Gastrocnemius medialis (tissue), 4 donors: ENCODE results near the gene CAPRIN1. TPM values are rescaled to one million over a fixed set of nuclear protein-coding genes. Genes with fewer than 3 reads are reported as not detected.

Experiments
- ATAC-seq, 2 donors: fragments of 150-250 bp; one replicate each; pipeline ENCODE4 v1.9.1; 2016
- DNase-seq, 2 donors: peaks; one replicate each; pipeline ENCODE4 v3.0.0-alpha.2; 2019
- H3K27ac ChIP-seq, 4 donors: fragments of 200-600 bp; sonication (generic); 1 replicate in 1 of 4; 2 replicates in 3 of 4; pipeline ENCODE4 v1.5.1; 2016 to 2018; ENCODE audit warnings: mild to moderate bottlenecking in 2 of 4, moderate library complexity in 1 of 4
- H3K27me3 ChIP-seq, 3 donors: fragments of 200-600 bp; sonication (generic) in 2 of 3; 1 replicate in 1 of 3; 2 replicates in 2 of 3; pipeline versions ENCODE4 v1.5.1 to v1.6.0; 2016 to 2019; ENCODE audit warnings: mild to moderate bottlenecking in 1 of 3, moderate library complexity in 1 of 3
- H3K36me3 ChIP-seq, 2 donors: fragments of 200-600 bp; sonication (generic) in 1 of 2; one replicate each; pipeline ENCODE4 v1.5.1; 2017 to 2018
- H3K4me1 ChIP-seq, 2 donors: fragments of 200-600 bp; sonication (generic) in 1 of 2; one replicate each; pipeline ENCODE4 v1.5.1; 2016 to 2017; ENCODE audit warnings: mild to moderate bottlenecking in 2 of 2
- H3K4me3 ChIP-seq, 4 donors: fragments of 200-600 bp; sonication (generic) in 3 of 4; 1 replicate in 1 of 4; 2 replicates in 3 of 4; pipeline ENCODE4 v1.5.1; 2016 to 2019; ENCODE audit warnings: mild to moderate bottlenecking in 2 of 4
- H3K9me3 ChIP-seq, 3 donors: fragments of 200-600 bp; sonication (generic) in 2 of 3; 1 replicate in 1 of 3; 2 replicates in 2 of 3; pipeline ENCODE4 v1.5.1; 2016 to 2019
- CTCF ChIP-seq, 5 experiments: fragments of 450-650 bp in 3 of 5; fragments of 200-600 bp in 2 of 5; sonication (generic) in 2 of 5; IDR thresholded peaks in 4 of 5; conservative IDR thresholded peaks in 1 of 5; 1 replicate in 4 of 5; 2 replicates in 1 of 5; pipeline ENCODE4 v1.5.1; 2016 to 2019; ENCODE audit warnings: antibody characterized with exemption in 5 of 5, mild to moderate bottlenecking in 3 of 5, moderate library complexity in 3 of 5
- POLR2A ChIP-seq, 2 donors: fragments of 450-650 bp; IDR thresholded peaks; one replicate each; pipeline ENCODE4 v1.6.1; 2017; ENCODE audit warnings: antibody characterized with exemption in 2 of 2, mild to moderate bottlenecking in 2 of 2, moderate library complexity in 2 of 2
- in situ Hi-C, 4 donors: fragments of 200-750 bp; cut with MboI; loops; one replicate each; pipeline versions ENCODE4 v1.15.0 to v1.8.0; 2017; ENCODE audit warnings: low sequenced_read_pairs in 4 of 4
- intact Hi-C: fragments of 100-400 bp; cut with DNase I; formaldehyde crosslinking; loops from one replicate; pipeline ENCODE4 v1.15.1; 2023; ENCODE audit warnings: low total_unique reads
- total RNA-seq, 4 donors: library from RNA; depleted of rRNA; stranded (reverse); fragments of >200 nt; gene quantifications; one replicate each; pipeline versions ENCODE4 v1.1.0 to v1.2.3, GENCODE V29; 2016

The CAPRIN1 gene
- total RNA-seq, 4 donors from 2014 or later: 70.9 to 82.2 (median 79.4) TPM

DNA sequence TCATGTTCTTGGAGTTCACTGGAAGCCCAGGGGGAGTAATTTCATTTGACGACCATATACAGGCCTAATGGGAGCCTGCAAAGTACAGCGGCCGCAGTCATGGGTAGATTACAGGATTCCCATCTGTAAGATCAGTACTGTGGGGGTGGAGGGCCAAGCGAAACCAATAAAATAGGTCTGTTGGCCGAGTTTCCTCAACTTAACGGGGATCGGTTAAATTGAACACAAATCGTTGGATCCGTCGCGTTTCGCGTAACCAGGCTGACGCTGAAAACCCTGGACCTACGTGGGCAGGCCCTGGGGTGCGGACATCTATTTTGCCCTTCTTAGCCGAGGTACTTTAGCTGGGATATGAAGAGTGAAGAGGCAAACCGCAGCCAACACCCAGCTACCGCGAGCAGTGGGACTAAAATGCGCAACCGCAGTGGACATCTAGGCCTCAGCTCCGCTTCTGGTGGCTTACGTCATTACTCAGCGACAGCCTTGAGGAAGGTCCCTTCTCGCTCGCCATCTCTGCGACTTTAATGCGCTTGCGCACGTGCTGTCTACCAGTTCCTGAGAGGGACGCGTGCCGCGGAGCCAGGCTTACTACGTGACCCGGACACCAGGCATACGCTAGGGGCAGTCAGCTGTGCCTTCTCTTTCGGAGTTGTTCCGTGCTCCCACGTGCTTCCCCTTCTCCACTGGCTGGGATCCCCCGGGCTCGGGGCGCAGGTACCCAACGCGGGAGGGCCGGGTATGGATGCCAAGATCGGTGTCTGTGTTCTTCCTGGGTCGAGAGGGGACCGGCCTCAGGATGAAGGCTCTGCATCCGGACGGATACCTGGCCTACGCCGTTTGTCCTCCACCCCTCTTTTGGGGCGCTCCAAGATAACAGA lies 53.8 kb downstream of the CAPRIN1 start, which contains the start of gene NAT10:
Gene NAT10 (plus strand): TSS at position 551 of the 878 bp plus-strand sequence. CDS start 2,597 bp downstream, outside the sequence.
- Histone ChIP-seq H3K36me3 (peaks cover 0 to 34% of the 10 kb centered on the region in 2 donors), H3K9me3 (no peaks in the 10 kb centered on the region), H3K27me3 (no peaks in the 10 kb centered on the region), H3K4me1 (peaks cover 19 to 22% of the 10 kb centered on the region in 2 donors), H3K27ac (peak within 1 kb of the TSS; percentile 84 to 94 (median 90)), H3K4me3 (peak within 1 kb of the TSS; percentile 71 to 97 (median 82))
- peak; percentile 95 to 98 for ATAC-seq
- in situ Hi-C loops (loop anchor here in 2 of 4 donors (5.0 to 25.0 kb wide), 3 partner anchors 53 to 118 kb away; partner anchors contain the start of gene CAPRIN1 (in 1 of the 2)), intact Hi-C loops (loop anchor here (1.0 to 10.0 kb wide), 5 partner anchors 54 to 332 kb away; partner anchors contain the start of genes ABTB2, CAPRIN1, CAT and FBXO3)
- DNase-seq: peak; percentile 97 to 99
- TF ChIP-seq CTCF (IDR thresholded peaks at IDR 0.05 in 4 of 5, conservative IDR thresholded peaks at IDR 0.05 in 1 of 5): peak in 4 of 5 experiments; percentile 19 to 44 (median 28)
- TF ChIP-seq POLR2A (IDR thresholded peaks at IDR 0.05): peak; percentile 70 to 74

- DNase-seq: no peak
- Histone ChIP-seq H3K4me3 (peak overlapping the region; percentile 71 to 97 (median 82)), H3K4me1 (peaks cover 19 to 22% of the 10 kb centered on the region in 2 donors), H3K9me3 (no peaks in the 10 kb centered on the region), H3K27me3 (no peaks in the 10 kb centered on the region), H3K36me3 (peaks cover 0 to 35% of the 10 kb centered on the region in 2 donors), H3K27ac (peak overlapping the region; percentile 84 to 94 (median 90))
- TF ChIP-seq CTCF (IDR thresholded peaks at IDR 0.05 in 4 of 5, conservative IDR thresholded peaks at IDR 0.05 in 1 of 5) (no peak), POLR2A (IDR thresholded peaks at IDR 0.05) (no peak)
- peak; percentile 2 to 13 for ATAC-seq
- in situ Hi-C loops: loop anchor here in 2 of 4 donors (5.0 to 25.0 kb wide), 3 partner anchors 54 to 119 kb away; partner anchors contain the start of gene CAPRIN1 (in 1 of the 2)
- intact Hi-C loops: loop anchor here (1.0 to 10.0 kb wide), 5 partner anchors 55 to 331 kb away; partner anchors contain the start of genes ABTB2, CAPRIN1, CAT and FBXO3
Observed at GRCh38 chr11:34105957-34106504, 54.5 kb downstream of the CAPRIN1 start.

DNA sequence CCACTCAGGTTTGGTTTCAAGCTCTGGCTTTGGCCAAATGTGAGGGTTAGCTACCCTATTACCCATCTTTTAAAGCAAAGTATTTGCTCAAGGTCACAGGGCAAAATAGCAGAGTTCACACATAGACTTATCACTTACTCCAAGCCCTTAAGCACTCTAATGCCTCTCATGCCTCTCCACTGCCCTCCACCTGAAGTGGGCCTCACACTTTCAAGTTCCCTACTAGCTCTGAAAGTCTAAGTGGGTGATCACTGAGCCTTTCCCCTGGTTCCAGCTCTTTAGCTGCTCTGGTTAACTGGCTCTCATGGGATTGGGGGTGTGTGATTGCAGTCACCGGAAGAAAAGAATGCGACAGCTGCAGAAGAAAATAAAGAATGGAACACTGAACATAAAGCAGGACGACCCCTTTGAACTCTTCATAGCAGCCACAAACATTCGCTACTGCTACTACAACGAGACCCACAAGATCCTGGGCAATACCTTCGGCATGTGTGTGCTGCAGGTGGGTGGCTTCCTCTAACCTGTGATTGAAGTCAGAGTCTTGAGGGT lies 60.3 kb downstream of the CAPRIN1 start:
- in situ Hi-C loops (loop anchor here in 1 of 4 donors (25.0 kb wide), 1 partner anchor 124 kb away; no protein-coding TSS in a partner anchor), intact Hi-C loops (no loop called here)
- DNase-seq: no peak
- no peak for ATAC-seq
- H3K36me3 ChIP-seq: peaks cover 0 to 86% of the 10 kb centered on the region in 2 donors
- no peak for TF ChIP-seq CTCF (IDR thresholded peaks at IDR 0.05 in 4 of 5, conservative IDR thresholded peaks at IDR 0.05 in 1 of 5)
- no peak for TF ChIP-seq POLR2A (IDR thresholded peaks at IDR 0.05)
- H3K27ac ChIP-seq: no peak overlapping the region
- no peaks in the 10 kb centered on the region for H3K27me3 ChIP-seq
- no peak overlapping the region for H3K4me3 ChIP-seq
- H3K4me1 ChIP-seq: peaks cover 8 to 19% of the 10 kb centered on the region in 2 donors
- no peaks in the 10 kb centered on the region for H3K9me3 ChIP-seq

GRCh38 chr11:34114014-34114413 lies 62.5 kb downstream of the CAPRIN1 start:
- ATAC-seq: peak in 1 of 2 donors; percentile 38

More at GRCh38 chr11:34114014-34114413, 62.5 kb downstream of the CAPRIN1 start:
- in situ Hi-C loops: loop anchor here in 1 of 4 donors (25.0 kb wide), 1 partner anchor 127 kb away; no protein-coding TSS in a partner anchor
- Histone ChIP-seq H3K36me3 (peaks cover 0 to 100% of the 10 kb centered on the region in 2 donors), H3K9me3 (no peaks in the 10 kb centered on the region), H3K27ac (peak overlapping the region in 1 of 4 donors; percentile 62), H3K4me1 (peaks cover 0 to 15% of the 10 kb centered on the region in 2 donors), H3K4me3 (no peak overlapping the region), H3K27me3 (no peaks in the 10 kb centered on the region)
- intact Hi-C loops: no loop called here
- TF ChIP-seq CTCF (IDR thresholded peaks at IDR 0.05 in 4 of 5, conservative IDR thresholded peaks at IDR 0.05 in 1 of 5): no peak
- no peak for TF ChIP-seq POLR2A (IDR thresholded peaks at IDR 0.05)
- no peak for DNase-seq
